Panc1 (cell line): ENCODE results near the gene UGT1A10. TPM values are rescaled to one million over a fixed set of nuclear protein-coding genes. Genes with fewer than 3 reads are reported as not detected.

Source experiments
- ATAC-seq: fragments of 200-7000 bp; cut with Tn5 transposase; 2 replicates; pipeline ENCODE4 v1.9.1; 2020; ENCODE audit warnings: mild to moderate bottlenecking, moderate library complexity
- BruUV-seq: library from RNA; stranded (reverse); fragments of 400-500 nt; replicated peaks from 2 replicates; lab custom pipeline; 2021; lab: Mats Ljungman, UMichigan
- CTCF ChIA-PET: fragments of 300-600 bp; sonication (Branson Sonifier 250); formaldehyde crosslinking; loops from one replicate; lab custom pipeline; 2022; ENCODE audit warnings: antibody characterized with exemption; lab: Charles Lee
- POLR2A ChIA-PET: fragments of 300-600 bp; sonication (Branson Sonifier 250); formaldehyde crosslinking; loops from one replicate; lab custom pipeline; 2022; ENCODE audit warnings: antibody characterized with exemption; lab: Charles Lee
- DNase-seq: peaks from one replicate; pipeline ENCODE4 v3.0.0-alpha.2; 2010; ENCODE audit warnings: low read depth, low spot score
- H3K27ac ChIP-seq: 2 replicates; pipeline ENCODE4 v1.5.1; 2011; ENCODE audit warnings: mild to moderate bottlenecking, low read length, inconsistent platforms
- H3K27me3 ChIP-seq: fragments of 200-500 bp; sonication (Bioruptor generic); 2 replicates; pipeline ENCODE4 v1.6.0; 2014; ENCODE audit warnings: low read length, inconsistent platforms; ENCODE audit not compliant: control insufficient read depth, insufficient read depth
- H3K36me3 ChIP-seq: fragments of 200-500 bp; sonication (Bioruptor generic); 2 replicates; pipeline ENCODE4 v1.5.1; 2014; ENCODE audit warnings: inconsistent platforms, mild to moderate bottlenecking, low read length, moderate library complexity; ENCODE audit not compliant: control insufficient read depth, insufficient read depth
- H3K4me1 ChIP-seq: 2 replicates; pipeline ENCODE4 v1.5.1; 2011; ENCODE audit warnings: inconsistent platforms, mild to moderate bottlenecking, low read length, moderate library complexity; ENCODE audit not compliant: control insufficient read depth, insufficient read depth
- H3K4me3 ChIP-seq, 2 experiments: 2 replicates each; pipeline ENCODE4 v1.5.1; 2011 to 2012; ENCODE audit warnings: low read depth in 2 of 2, low read length in 2 of 2, mild to moderate bottlenecking in 2 of 2, inconsistent platforms in 1 of 2, moderate library complexity in 1 of 2
- H3K9me3 ChIP-seq: fragments of 200-500 bp; sonication (Bioruptor generic); 2 replicates; pipeline ENCODE4 v1.5.1; 2014; ENCODE audit warnings: low read depth, mild to moderate bottlenecking, inconsistent platforms, low read length, moderate library complexity; ENCODE audit not compliant: control insufficient read depth, insufficient read depth
- CTCF ChIP-seq: fragments of 450-650 bp; IDR thresholded peaks from 2 replicates; pipeline ENCODE4 v1.5.1; 2017; ENCODE audit warnings: mild to moderate bottlenecking
- POLR2AphosphoS5 ChIP-seq: IDR thresholded peaks from 2 replicates; pipeline ENCODE4 v1.6.1; 2012; ENCODE audit warnings: mild to moderate bottlenecking, low read depth, low read length, moderate library complexity
- REST ChIP-seq, 2 experiments: IDR thresholded peaks; 2 replicates each; pipeline ENCODE4 v1.6.1; 2011 to 2012; ENCODE audit warnings: low read depth in 2 of 2, control low read depth in 1 of 2, low read length in 1 of 2, mild to moderate bottlenecking in 1 of 2, moderate library complexity in 1 of 2; ENCODE audit not compliant: insufficient read depth in 1 of 2
- SIN3A ChIP-seq: IDR thresholded peaks from 2 replicates; pipeline ENCODE4 v1.6.1; 2012; ENCODE audit warnings: low read depth, mild to moderate bottlenecking, low read length, moderate library complexity, borderline replicate concordance; ENCODE audit not compliant: insufficient read depth
- TCF7L2 ChIP-seq: IDR thresholded peaks from 2 replicates; pipeline ENCODE4 v1.6.1; 2011; ENCODE audit warnings: mild to moderate bottlenecking, low read depth, low read length, inconsistent platforms
- in situ Hi-C: cut with HindIII; loops from 2 replicates; pipeline ENCODE4 v1.10.0; 2016; ENCODE audit warnings: low sequenced_read_pairs, low pct_unique_long_range_greater_than_20kb
- intact Hi-C: fragments of 100-400 bp; cut with micrococcal nuclease; formaldehyde crosslinking; loops from one replicate; pipeline ENCODE4 v1.10.0; 2022; ENCODE audit not compliant: unreplicated experiment
- total RNA-seq: library from RNA; stranded (reverse); gene quantifications from one replicate; pipeline ENCODE4 v1.2.1, GENCODE V29; 2021; ENCODE audit not compliant: unreplicated experiment

The UGT1A10 gene
- total RNA-seq, 1 experiment from 2014 or later: not detected

- no peak for TF ChIP-seq REST (IDR thresholded peaks at IDR 0.05; ENCODE audit: insufficient read depth in 1 of 2, low read depth in 2 of 2, low read length in 1 of 2)
- no peak for TF ChIP-seq CTCF
- TF ChIP-seq POLR2AphosphoS5: no peak
- no peak for TF ChIP-seq TCF7L2
- no peak for TF ChIP-seq SIN3A
- DNase-seq (no peak), ATAC-seq (no peak)
- in situ Hi-C loops (no loop called here), intact Hi-C loops (no loop called here)
- Histone ChIP-seq H3K9me3 (no peaks in the 10 kb centered on the region), H3K4me1 (no peaks in the 10 kb centered on the region), H3K27ac (no peak overlapping the region), H3K36me3 (no peaks in the 10 kb centered on the region), H3K27me3 (no peaks in the 10 kb centered on the region; the same call in 1 of the 2 replicates), H3K4me3 (no peak overlapping the region)
- ChIA-PET POLR2A (no interaction called here), CTCF (no interaction called here)
- BruUV-seq: no TSS peak
Observed at GRCh38 chr2:233811087-233811486, 174.8 kb downstream of the UGT1A10 start.

DNA sequence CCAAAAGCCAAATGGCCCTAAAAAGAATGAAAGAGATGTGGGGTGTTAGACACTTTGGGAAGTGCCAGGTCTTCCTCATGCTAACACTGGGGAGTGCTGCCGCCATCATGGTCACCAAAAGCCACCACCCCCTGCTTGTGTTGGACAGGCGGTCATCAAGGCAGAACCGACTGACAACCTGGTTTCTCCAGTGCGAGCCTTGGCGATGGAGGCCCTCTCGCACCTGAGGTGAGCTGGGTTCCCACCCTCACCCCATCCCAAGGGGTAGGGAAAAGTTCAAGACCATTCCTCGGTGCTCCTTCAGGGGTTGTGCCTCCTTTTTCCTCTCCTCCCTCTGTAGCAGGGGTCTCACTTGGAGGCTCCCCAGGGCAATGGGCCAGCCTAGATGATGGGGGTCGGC, 175.5 kb downstream of the UGT1A10 start:
- in situ Hi-C loops: no loop called here
- TF ChIP-seq CTCF: no peak
- no peak for TF ChIP-seq TCF7L2
- TF ChIP-seq POLR2AphosphoS5: no peak
- no peak for TF ChIP-seq REST (IDR thresholded peaks at IDR 0.05; ENCODE audit: insufficient read depth in 1 of 2, low read depth in 2 of 2, low read length in 1 of 2)
- no peak for TF ChIP-seq SIN3A
- Histone ChIP-seq H3K27ac (no peak overlapping the region), H3K36me3 (no peaks in the 10 kb centered on the region), H3K9me3 (no peaks in the 10 kb centered on the region), H3K4me3 (no peak overlapping the region), H3K4me1 (no peaks in the 10 kb centered on the region), H3K27me3 (no peaks in the 10 kb centered on the region)
- BruUV-seq: no TSS peak
- POLR2A ChIA-PET: no interaction called here
- intact Hi-C loops: no loop called here
- CTCF ChIA-PET: no interaction called here
- ATAC-seq: no peak
- DNase-seq: no peak
